Hematopoietic multipotent progenitor cell treated with erythropoietin and hydrocortisone succinate and interleukin-3 and kit ligand, for 15 days (in vitro differentiated cells): Measurements from ENCODE around the gene SLC2A5.
"Not testable (repeated sequence)": the region's sequence is repeated elsewhere in the genome, so short reads cannot be mapped to it uniquely, and the experiment has no call there.

ENCODE experiments used
- DNase-seq: peaks from one replicate; pipeline ENCODE4 v3.0.0-alpha.2; 2015; ENCODE audit warnings: low spot score

The SLC2A5 gene

DNA sequence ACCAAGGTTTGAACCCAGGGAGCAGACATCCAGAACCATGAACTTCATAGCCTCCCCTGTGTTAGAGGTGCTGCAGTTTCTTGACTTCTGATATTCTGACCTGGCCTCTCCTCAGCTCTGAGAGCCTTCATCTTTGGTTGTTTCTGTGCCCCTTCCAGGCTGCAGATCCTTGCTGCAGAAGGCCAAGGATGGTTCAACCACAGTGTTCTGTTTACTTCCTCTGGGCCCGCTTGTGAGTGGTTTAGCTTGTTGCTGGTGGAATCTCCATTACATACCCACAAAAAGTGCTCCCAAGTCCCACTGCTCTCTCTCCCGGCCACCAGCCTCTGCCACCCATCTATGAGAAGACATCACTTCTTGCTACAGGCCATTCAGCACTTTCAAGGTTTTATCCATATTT, 34.2 kb downstream of the SLC2A5 start:
- DNase-seq = no peak

DNA sequence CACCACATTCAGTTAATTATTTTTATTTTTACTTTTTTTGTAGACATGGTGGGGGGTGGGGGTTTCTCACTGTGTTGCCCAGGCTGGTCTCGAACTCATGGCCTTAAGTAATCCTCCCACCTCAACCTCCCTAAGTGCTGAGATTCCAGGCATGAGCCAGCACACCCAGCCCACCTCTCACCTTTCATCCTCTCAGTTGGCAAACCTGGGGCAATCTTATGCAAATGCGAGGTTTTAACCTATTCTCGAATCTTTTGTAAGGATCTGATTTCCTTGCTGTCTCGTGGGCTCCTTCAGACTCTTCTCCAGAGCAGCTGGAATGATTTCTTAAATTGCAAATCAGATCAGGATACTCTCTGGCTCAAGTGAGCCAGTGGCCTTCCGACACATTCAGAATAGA, 36.1 kb downstream of the SLC2A5 start:
- no peak for DNase-seq

DNA sequence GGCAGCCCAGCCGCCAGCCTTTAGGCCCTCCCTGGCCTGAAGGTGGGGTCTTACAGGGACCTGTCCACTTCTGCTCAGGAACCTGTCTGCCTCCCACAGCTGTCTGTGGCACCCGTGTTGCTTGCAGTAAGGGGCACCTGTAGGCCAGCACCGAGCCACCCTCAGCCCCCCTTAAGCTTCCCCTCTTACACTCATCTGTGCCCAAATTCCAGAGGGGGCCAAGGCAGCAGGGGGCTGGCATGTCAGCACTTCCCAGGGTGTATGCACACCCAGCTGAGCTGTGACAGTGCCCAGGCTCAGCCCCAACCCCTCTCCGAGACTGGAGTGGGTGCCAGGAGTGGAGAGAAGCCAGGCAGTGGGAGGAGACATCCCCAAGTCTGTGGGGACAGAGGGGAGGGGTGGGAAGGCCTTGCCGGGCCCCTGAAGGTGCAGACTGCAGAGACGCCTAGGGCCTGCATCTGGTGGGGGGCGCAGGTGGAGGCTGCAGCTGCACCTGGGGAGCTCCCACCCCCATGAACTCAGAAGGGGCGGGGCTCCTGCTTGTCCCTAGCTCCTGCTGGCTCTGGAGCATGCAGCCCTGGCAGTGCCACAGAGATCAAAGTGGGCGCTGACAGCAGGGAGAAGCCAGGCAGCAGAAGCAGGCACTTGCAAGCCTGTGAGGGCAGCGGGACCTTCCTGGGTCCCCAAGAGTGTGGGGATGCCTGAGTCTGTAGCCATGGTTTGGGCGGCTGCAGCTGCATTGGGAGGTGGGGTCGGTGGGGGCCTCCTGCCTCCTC, 37.8 kb downstream of the SLC2A5 start:
- no peak for DNase-seq

DNA sequence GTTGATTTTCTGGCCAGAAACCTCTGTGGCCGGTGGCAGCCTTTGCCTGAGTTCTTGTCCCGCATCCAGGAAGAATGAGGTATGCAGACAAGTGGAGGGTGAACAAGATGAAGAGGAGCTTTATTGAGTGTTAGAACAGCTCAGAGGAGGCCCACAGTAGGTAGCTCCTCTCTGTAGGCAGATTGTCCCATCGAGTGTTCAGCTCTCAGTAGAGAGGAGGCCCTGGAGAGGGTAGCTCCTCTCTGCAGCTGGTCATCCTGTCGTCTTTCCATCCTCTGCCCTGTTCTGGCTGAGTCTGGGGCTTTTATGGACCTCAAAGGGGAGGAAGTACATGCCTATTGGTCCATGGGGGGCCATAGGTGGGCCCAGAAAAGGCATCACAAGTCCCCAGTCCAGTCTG, 38.4 kb downstream of the SLC2A5 start:
- not testable (repeated sequence) for DNase-seq

DNA sequence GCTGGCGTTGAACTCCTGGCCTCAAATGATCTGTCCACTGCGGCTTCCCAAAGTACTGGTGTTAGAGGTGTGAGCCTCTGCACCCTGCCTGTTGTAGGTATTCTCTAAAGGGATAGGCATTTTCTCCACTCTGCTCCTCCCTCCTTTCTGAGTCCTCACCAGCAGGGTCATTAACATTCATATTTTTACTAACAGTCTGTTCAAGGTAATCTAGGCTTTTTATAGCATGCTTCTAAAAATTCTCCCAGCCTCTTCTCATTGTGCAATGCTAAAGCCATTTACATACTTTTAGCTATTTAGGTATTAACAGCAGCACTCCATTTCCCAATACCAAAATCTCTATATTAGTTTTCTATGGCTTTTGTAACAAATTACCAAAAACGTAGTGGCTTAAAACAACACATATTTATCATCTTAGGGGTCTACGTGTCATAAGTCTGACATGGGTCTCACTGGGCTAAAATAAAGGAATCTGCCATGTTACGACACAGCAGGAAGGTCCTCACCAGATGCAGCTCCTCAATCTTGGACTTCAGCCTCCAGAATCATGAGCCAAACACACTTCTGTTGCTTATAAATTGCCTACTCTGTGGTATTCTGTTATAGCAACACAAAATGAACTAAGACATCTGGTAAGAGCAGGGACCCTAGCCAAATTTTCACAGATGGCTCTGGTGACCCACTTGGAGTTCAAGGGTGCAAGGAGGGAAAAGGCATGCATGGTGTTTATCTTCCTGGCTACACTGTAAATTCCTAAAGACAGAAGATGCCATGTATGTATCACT, 40.3 kb downstream of the SLC2A5 start:
- no peak for DNase-seq

DNA sequence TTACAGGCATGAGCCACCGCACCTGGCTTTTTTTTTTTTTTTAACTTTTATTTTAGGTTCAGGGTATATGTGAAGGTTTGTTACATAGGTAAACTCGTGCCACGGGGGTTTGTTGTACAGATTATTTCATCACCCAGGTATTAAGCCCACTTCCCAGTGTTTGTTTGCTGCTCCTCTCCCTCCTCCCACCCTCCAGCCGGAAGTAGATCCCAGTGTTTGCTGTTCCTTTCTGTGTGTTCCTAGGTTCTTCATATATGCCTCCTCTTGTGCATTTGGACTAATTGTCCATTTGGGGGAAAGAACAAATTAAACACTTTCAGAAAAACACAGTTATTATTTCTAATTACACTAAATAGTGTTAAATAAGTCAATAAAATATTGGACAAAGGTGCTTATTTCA, 42.1 kb downstream of the SLC2A5 start:
- DNase-seq = no peak

DNA sequence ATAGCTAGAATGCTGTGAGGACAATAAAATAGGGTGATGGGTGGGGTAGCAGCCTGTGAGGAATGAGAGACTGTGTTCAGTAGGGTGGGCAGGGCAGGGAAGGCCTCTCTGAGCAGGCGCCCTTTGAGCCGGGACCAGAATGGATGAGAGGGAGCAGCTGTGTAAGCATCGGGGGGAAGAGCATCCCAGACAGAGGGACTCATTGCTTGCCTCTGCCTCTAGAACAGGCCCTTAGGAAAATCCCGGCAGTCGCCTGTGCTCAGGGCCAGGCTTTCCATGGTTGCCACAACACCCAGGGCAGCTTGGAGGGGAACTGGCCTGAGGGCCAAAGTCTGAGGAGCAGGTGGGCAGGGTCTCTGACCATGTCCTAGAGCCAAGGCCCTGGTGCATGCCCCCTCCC, 44.0 kb downstream of the SLC2A5 start:
- no peak for DNase-seq

DNA sequence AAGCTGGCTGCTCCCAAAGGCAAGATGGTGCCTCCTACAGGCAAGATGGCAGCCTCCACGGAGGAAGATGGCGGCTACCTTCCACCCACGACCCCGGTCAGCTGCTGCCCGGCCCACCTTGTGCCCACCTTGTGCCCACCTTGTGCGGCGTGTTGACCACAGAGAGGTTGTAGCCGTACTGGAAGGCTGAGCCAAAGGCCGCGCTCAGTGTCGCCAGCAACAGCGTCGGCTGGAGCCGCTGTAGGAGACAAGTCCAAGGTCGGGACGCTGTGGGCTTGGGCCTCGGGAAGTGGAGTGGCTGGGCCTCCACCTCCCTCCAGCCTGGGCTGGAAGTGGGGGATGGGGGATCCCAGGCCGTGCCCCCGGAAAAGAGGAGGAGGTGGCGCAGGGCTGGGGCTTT, 44.6 kb downstream of the SLC2A5 start:
- no peak for DNase-seq

DNA sequence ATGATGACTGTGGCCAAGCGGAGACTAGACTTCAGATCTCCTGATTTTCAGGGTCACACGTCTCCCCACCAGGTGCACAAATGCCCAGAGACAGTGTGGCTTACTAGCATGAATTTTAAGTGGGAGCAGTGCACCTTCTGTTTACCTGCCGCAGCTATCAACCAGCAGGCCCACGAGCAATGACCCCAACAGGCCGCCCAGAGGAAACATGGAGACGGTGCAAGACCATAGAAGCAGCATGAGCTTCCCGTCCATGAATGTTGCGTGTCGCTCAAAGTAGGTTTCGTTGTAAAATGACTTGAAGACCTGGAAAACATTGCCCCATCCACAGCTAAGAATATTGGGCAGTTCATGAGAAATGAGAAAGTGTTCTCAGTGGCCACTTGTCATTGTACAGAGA, 46.7 kb downstream of the SLC2A5 start:
- no peak for DNase-seq

DNA sequence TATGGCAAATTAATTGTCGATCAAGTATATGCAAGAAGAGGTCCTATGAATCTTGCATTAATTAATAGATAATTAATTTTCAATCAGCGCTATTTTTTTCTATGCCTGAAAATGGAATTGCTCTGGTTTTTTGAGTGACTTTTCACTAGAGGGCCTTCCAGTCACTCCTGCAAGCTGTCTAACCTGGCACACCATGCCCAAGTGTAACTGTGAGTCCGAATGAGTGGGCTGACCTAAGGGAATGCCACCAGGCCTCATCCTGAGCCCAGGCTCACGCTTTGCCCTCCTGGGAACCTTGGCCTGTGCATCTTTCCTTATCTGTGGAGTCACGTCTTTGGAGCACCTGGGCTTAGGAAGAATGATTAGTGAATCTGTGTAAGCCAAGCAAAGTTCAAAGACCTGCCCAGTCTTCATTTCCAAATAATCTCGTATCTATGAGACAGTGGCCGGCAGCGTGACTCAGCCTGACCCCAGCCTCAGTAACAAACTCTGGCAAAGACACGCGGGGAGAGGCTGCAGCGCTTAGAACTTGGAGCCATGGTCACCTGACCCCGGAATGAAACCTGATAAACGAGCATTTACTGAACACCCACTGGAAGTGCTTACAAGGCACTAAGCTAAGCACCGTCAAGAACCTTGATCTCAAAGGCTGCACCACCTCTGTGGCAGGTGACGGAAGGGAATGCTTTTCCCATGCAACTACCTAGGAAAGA, 47.3 kb downstream of the SLC2A5 start:
- not testable (repeated sequence) for DNase-seq

DNA sequence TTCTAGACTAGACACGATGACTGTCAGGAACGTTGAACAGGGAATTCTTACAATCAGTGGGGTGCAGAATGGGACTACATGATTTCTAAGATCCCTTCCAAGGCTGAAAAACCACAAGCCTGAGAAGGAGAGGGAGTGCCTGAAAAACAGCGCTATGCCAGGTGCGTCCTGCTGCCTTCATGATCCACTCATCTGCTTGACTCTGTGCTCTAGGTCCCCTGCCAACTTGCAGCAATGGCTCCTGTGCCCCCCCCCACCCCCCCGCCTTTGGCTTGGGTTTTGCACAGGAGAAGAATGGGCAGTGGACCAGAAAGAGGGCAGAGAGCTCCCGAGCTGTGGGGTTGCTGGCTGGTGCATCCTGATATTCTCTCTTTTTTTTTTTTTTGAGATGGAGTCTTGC, 49.1 kb downstream of the SLC2A5 start:
- no peak for DNase-seq

DNA sequence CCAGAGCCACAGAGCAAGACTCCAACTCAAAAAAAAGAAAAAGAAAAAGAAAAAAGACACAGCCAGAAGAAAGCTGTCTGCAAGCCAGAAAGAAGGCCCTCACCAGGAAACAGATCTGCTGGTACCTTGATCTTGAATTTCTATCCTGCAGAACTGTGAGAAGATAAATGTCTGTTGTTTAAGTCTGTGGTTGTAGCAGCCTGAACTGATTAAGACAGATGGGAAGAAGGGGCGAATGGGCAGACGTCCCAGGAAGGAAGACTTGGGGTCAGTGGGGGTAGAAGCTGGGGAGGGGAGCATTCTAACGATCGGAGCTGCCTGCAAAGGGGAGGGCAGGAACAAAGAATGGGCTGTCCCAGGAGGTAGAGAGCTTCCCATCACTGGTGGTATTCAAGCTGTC, 49.5 kb downstream of the SLC2A5 start:
- no peak for DNase-seq

DNA sequence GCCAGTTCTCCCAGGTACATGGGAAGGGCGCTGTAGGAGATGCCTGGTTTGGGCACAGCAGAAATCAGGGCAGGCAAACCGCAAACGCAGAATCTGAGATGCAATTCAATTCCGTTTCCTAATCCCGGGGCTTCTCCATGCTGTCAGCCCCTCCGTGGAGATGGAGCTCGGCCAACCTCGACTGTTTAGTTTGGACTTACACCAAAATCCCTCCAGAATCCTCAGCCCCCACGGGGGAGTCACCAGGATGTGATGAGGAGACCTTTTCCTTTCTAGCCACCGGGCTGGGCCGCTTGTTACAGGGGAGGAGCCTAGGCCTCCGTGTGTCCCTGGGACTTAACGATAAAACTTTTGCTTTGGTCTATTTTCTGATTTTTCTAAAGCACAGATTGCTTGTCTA, 51.1 kb downstream of the SLC2A5 start:
- no peak for DNase-seq

DNA sequence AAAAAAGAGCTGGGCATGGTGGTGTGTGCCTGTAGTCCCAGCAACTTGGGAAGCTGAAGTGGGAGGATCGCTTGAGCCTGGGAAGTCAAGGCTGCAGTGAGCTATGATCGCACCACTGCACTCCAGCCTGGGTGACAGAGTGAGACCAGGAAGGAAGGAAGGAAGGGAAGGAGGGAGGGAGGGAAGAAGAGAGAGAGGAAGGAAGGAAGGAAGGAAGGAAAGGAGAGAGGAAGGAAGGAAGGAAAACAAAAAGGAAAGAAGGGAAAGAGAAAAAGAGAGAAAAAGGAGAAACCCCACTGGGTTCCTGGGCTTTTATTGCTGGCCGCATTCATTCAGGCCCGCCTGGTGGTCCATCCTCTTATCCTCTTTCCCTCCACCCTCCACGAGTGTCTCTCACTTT, 53.0 kb downstream of the SLC2A5 start:
- no peak for DNase-seq

DNA sequence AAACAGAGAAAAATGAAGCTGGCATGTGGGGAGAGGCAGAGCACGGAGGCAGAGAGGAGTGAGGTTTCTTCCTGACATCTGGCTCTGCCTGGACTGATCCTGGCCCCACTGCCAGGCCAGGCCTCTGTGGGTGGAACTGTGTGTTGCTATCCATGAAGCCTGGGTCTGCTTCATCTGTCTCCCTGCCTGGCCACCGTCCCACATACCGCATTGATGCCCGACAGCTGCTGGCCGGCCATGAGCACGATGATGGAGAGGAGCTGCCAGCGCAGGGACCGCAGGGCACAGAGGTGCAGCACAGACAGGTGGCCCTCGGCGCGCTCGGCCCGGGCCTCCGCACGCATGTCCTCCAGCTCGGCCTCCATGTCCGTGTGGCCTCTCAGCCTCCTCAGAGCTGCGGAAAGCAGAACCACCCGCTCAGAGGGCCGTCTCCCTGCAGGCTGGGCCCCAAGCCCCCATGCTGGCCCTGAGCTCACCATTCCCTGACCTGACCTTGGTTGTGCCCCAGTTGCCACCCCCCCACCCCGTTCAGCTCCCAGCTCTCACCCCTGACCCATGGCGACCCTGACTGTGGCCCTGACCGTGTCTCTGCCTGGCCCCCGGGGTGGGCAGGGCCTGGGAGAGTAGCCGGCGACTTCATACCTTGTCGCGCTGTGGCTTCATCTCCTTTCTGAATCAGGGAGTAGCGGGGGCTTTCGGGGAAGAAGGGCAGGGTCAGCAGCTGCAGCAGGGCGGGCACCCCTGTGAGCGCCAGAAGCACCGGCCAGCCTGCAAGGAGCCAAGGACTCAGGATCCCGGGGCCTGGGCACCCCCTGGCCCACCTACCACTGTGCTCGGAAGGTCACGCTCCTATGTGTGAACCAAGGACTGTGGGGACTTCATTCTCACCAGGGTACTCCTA, 54.7 kb downstream of the SLC2A5 start:
- DNase-seq = no peak

DNA sequence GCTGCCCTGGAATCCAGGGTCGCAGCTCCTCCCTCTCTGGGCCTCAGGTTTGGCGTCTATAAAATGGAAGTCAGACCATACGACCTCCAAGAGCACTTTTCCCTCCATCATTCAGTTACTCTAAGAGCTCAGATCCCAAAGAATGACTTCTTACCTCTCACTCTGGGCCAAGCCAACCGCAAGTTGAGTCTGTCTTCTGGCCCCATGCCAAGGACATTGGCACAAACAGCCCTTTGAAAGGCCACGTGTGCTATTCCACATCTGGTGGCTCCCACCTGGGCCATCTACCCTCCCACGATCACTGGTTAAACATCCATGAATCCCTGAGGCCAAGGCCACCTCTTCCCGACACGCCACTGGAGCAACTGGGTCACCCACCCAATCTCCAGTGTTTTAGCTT, 55.6 kb downstream of the SLC2A5 start:
- DNase-seq = no peak

DNA sequence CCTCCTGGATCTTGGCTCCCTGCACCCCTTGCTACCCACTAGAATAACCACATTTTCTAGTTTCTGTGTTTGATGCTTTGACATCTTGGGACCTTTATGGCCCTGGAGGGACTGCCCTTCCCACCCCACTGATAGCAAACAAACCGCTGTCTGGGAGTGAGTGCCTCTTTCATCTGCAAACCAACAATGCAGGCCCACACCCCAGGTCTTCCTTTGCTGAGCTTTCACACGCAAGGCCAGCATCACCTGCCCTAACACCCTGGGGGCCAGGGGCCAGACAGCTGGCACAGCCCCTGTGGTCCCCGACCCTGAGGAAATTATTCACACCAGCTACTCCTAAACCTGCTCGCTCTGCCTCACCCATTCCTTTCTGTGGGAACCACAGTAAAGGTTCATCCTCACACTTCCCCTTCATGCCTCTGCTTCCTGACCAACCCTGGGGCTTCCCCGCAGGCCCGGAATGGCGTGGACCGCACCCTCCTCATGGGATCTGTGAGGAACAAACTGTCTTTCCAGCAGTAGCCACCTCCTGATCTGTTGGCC, 58.6 kb downstream of the SLC2A5 start:
- no peak for DNase-seq

DNA sequence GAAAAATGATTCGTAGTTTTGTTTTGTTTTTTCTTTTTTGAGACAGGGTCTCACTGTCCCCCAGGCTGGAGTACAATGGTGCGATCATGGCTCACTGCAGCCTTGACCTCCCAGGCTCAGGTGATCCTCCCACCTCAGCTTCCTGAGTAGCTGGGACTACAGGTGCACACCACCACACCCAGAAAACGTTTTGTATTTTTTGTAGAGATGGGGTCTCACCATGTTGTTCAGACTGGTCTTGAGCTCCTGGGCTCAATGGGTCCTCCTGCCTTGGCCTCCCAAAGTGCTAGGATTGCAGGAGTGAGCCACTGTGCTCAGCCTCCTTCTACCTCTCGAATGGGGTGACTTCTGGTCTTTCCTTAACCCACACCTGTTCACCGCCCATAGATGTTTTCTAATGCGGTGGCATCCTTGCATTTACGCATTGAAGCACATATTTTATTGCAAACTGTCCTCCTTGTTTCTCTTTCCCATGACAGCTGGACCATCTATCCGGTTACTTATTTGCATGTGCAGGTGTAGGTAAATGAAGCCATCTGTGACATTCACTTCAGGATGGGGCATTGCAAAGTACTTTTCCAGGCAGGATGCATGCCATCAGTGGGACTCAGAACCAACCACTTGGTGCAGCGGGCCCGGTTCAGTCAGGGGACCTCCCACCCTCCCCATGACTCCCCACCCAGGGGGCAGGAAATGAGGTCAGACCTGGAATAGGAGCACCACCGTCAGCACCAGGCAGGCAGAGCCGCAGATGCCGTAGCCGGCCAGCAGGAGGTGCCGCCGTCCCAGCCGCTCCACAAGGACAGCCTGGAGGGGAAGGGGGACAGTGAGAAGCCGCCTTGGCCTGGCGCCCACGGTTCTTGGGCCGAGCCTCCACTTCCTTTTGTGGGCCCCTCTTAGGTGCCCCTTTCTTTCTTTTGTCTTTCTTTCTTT, 59.7 kb downstream of the SLC2A5 start:
- DNase-seq = no peak

DNA sequence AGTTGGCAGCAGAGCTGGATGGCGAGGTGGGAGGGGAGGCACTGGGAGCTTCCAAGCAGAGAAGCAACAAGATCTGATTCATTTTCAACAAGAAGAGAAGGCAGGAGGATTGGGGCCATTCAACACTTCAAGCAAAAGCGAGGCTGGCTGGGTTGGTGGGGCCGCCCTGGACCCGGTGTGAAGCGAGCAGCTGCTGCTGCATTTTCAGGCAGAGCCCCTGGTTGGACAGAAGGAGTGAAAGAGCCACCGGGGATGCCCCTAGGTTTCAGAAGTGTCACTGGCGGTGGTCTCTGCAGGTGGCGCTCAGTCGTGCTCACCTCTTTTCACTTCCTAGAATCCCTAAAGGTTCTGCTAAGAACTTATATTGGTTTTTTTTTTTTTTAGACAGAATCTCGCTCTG, 61.2 kb downstream of the SLC2A5 start:
- DNase-seq = no peak

DNA sequence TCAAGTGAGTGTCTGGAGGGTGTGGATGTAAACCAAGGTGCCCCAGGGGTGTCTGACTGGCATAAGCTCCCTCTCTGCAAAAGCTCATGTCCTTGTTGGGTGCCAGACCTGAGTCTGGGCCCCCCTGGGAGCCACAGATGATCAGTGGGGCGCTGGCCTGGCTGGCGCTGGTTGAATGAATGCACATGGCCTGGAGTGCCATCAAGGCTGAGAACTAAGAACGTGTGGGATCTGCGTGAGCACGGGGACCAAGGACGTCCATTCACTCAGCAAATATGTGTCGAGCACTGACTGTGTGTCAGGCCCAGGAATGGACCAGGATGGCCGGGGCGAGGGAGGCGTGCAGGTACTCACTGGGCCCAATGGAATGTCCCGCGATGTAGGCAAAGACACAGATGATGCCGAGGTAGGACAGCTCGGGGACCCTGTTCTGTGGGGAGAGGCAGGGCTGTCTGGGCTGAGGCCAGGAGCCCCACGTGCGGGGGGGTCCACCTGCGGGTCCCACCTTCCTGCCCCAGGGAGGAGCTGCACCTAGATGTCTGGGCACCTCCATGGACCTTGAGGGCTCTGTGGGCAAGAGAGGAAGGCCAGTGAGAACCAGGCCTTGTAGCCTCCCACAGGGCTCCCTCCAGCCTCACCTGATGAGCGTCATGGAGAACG, 62.3 kb downstream of the SLC2A5 start:
- no peak for DNase-seq
